ES-I3 (cell line): ENCODE data around the gene PTPN4.

Experiments
- H3K36me3 ChIP-seq: 2 replicates; pipeline ENCODE4 v1.6.1; 2013; ENCODE audit warnings: mild to moderate bottlenecking, low read length, control low read depth, moderate library complexity; ENCODE audit not compliant: insufficient read depth
- H3K4me1 ChIP-seq: 2 replicates; pipeline ENCODE4 v1.6.1; 2013; ENCODE audit warnings: mild to moderate bottlenecking, control low read depth, low read length; ENCODE audit not compliant: insufficient read depth
- H3K9ac ChIP-seq: 2 replicates; pipeline ENCODE4 v1.6.1; 2013; ENCODE audit warnings: low read depth, mild to moderate bottlenecking, low read length, moderate library complexity
- H3K9me3 ChIP-seq: 2 replicates; pipeline ENCODE4 v1.6.1; 2013; ENCODE audit warnings: mild to moderate bottlenecking, low read length, moderate library complexity; ENCODE audit not compliant: control insufficient read depth, insufficient read depth

The PTPN4 gene

DNA sequence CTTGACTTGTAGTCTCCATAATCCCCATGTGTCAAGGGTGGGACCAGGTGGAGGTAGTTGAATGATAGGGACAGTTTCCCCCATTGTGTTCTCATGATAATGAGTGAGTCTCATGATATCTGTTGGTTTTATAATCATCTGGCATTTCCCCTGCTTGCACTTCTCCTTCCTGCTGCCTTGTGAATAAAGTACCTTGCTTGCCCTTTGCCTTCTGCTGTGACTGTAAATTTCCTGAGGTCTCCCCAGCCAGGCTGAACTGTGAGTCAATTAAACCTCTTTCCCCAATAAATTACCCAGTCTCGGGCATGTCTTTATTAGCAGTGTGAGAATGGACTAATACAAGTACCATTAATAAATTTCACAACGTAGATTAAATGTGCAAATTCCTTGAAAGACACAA lies 150.8 kb downstream of the PTPN4 start:
- H3K36me3 ChIP-seq, result no peaks in the 10 kb centered on the region
- H3K9ac ChIP-seq, result no peak overlapping the region
- no peaks in the 10 kb centered on the region for H3K9me3 ChIP-seq
- no peaks in the 10 kb centered on the region for H3K4me1 ChIP-seq

DNA sequence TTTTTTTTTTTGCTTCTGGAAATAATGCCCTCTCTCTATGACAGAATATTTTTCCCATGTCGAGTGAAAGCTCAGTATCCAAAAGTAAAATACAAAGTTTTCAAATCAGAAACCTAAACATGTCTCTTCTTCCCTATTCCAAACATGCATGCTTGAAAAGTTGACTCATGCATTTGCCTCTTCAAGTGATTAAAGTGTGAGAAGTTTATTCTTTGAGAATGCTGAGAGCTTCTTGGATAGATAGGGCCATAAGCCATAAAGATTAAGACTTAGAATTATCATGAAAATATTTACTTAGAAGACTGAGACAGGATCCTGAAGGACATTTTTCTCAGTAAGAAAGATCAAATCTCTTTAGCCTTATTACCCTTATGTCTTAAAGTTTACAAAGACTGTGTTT lies 154.5 kb downstream of the PTPN4 start:
- Histone ChIP-seq H3K36me3 (no peaks in the 10 kb centered on the region), H3K9ac (no peak overlapping the region), H3K4me1 (no peaks in the 10 kb centered on the region), H3K9me3 (no peaks in the 10 kb centered on the region)

DNA sequence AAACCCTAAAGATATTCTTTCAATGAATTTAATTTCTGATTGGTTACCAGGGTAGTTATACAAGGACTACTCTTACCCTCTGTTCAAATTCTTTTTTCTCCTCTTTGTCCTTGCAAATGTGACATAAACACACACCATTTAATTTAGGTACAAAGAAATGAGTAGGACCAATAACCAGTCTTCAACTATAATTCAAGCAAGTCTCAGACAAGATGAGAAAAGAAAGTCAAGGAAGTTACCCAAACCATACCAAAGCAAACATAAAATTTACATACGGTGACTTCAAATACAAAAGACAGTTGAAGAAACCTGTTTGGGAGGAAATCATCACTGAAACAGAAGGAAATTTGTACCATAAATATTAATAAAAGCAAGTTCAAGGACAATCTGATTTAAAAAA lies 162.1 kb downstream of the PTPN4 start:
- H3K4me1 ChIP-seq, result no peaks in the 10 kb centered on the region
- no peaks in the 10 kb centered on the region for H3K36me3 ChIP-seq
- no peak overlapping the region for H3K9ac ChIP-seq
- H3K9me3 ChIP-seq, result no peaks in the 10 kb centered on the region

DNA sequence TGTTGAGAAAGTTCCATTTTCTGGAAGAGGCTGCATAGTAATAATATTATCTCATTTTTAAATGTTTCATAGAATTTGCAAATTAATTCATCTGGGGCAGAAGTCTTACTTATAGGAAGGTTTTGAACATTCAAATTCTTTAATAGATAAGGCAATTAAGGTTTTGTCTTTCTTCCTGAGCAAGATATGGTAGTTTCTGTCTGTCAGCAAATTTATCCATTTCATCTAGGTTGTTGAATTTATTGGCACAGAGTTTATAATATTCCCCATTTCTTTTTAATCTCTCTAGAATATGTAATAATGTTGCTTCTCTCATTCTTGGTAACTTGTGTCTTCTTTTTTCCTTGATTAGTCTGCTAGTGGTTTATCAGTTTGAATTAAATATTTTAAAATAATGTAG lies 163.0 kb downstream of the PTPN4 start:
- no peak overlapping the region for H3K9ac ChIP-seq
- H3K4me1 ChIP-seq, result no peaks in the 10 kb centered on the region
- H3K36me3 ChIP-seq, result no peaks in the 10 kb centered on the region
- no peaks in the 10 kb centered on the region for H3K9me3 ChIP-seq

DNA sequence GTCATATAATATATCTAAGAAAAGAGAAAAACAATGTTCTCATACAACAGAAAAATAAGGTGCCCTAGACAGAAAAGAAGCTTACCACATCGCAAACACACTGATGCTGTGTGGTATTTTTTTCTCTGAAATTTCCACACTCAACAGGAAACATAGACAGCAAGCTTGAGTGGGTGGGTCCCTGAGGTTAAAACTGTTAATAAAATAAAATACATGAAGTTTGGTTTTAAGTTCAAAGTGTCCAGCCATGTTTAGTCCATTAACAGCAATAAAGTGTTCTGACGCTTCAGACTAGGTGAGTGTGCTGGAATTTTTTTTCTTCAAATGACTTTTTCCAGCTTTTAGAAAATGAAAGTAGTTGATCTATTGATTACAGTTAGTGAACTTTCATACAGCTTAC lies 169.8 kb downstream of the PTPN4 start:
- H3K36me3 ChIP-seq, result no peaks in the 10 kb centered on the region
- no peak overlapping the region for H3K9ac ChIP-seq
- no peaks in the 10 kb centered on the region for H3K9me3 ChIP-seq
- H3K4me1 ChIP-seq, result no peaks in the 10 kb centered on the region

DNA sequence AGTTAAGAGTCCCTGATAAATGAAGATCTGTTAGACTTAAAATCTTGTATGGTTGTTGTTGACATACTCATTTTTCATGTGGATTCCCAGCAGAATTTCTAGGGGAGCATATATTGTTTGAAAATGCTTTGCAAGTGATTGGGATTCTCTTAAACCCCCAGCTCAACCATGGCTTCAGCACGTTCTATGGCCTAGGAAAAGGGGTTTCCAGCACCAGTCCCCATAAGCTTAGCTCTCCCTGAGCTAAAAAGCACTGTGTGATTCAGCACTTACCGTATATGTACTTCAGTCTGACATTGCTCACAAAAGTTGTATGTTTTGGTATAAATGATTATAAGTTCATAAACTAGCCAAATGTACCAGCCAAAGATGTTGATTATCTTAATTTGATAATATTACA lies 173.1 kb downstream of the PTPN4 start:
- H3K4me1 ChIP-seq, result no peaks in the 10 kb centered on the region
- no peak overlapping the region for H3K9ac ChIP-seq
- H3K36me3 ChIP-seq, result no peaks in the 10 kb centered on the region
- H3K9me3 ChIP-seq, result no peaks in the 10 kb centered on the region

DNA sequence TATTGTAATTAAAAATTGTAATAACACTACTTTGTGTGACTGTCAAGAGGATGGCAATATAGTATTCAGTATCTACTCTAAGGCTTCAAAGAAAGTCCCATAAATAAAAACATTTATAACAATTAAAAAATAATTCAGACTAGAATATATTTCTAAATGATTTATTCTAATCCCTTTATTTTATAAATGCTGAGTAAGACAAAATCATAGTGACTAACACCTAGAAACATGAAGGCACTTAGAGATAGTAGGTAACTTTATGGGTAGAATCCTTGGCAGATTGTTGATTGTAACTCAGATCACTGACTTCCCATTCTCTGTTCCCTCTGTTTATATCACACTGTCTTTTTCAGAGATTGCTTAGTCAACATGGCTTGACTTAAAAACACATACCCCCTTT lies 174.6 kb downstream of the PTPN4 start:
- Histone ChIP-seq H3K36me3 (no peaks in the 10 kb centered on the region), H3K4me1 (no peaks in the 10 kb centered on the region), H3K9ac (no peak overlapping the region), H3K9me3 (no peaks in the 10 kb centered on the region)

DNA sequence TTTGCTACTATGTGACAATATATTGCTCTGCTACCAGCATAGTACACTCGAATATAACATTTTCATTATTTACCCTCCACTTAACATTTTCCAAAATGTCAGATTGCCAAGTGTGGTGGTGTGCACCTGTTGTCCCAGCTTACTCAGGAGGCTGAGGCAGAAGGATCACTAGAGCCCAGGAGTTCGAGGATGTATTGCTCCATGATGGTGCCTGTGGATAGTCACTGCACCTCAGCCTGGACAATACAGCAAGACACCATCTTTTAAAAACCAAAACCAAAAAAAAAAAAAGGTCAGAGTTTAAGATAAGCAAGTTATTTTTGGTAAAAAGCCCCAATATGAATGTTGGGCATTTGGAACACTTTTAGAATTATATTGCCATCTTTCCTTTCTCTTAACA lies 178.0 kb downstream of the PTPN4 start:
- H3K36me3 ChIP-seq, result no peaks in the 10 kb centered on the region
- H3K4me1 ChIP-seq, result no peaks in the 10 kb centered on the region
- no peak overlapping the region for H3K9ac ChIP-seq
- H3K9me3 ChIP-seq, result no peaks in the 10 kb centered on the region

DNA sequence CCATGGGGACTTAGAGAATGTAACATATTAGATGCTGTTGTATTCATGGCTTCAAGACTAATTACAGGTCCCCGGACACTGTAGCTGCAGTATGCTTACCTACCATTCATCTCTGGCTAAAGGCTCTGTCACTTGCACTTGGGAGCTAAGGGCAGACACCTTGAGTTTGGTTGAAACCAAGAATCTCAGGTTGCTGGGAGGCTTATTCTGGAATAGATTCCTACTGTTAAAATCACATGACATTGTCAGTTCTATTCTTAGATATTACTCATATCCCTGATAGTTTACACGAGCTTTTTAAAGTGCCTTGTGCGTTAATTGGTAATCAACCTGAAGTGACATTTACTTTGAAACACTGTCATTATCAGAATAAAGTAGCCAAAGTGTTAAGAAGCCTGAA lies 180.2 kb downstream of the PTPN4 start:
- no peak overlapping the region for H3K9ac ChIP-seq
- no peaks in the 10 kb centered on the region for H3K9me3 ChIP-seq
- H3K4me1 ChIP-seq, result no peaks in the 10 kb centered on the region
- no peaks in the 10 kb centered on the region for H3K36me3 ChIP-seq

DNA sequence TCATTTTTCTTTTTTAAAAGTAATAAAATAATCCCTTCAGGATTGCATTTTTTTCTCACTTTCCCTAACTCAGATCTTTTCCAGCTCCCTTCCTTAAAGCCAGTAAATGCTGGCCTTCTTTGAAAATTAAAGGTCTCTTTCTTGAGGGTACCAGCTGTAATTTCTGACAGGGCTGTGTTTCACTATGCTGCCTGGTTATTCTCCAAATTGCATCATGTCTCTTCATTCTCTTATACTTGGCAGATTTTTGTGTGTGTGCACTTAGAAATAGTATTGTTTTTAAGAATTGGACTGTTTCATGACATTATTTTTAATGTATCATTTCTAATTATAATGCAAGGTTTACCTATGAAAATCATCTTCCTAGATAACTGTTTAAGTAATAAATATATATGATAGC lies 181.1 kb downstream of the PTPN4 start:
- no peak overlapping the region for H3K9ac ChIP-seq
- H3K4me1 ChIP-seq, result no peaks in the 10 kb centered on the region
- no peaks in the 10 kb centered on the region for H3K36me3 ChIP-seq
- H3K9me3 ChIP-seq, result no peaks in the 10 kb centered on the region

DNA sequence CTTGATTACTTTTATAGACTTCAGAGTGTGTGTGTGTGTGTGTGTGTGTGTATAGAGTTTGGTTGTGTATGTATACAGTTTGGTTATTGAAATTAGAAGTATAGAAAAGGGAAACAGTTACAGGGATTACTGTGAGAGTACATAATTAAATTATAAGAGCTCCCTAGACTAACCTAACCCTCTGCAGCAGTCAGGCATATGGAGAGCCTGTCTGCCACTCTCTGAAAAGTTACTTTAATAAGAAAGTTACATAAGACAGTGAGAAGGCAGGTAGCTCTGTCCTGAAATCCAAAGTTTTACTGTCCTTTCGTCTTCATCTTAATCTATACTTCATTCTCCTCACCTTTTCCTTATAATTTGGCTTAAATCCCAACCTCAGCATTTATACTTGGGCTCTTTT lies 181.7 kb downstream of the PTPN4 start:
- H3K9ac ChIP-seq, result no peak overlapping the region
- H3K36me3 ChIP-seq, result no peaks in the 10 kb centered on the region

DNA sequence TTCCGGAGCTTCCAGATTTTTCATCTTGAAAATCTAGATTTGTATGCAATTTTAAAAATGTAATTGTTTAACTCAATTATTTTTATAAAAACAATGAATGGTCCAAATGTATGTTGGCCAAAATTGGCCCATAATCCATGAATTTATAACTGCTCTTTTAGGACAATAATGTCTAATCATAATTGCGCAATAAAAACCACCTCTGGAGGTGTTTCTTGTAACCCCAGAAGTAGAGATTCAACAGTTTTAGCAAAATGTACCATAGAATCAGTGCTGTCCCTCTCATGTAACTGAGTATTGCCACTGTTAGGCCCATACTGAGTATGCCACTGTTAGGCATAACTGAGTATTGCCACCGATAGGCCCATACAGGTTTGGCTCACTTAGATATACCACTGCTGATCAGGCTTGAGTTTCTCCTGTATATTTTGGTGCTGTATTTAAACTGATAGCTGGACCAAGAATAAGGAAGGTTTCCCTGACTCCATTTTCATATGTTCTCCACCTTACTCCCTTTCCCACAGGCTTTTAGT lies 182.3 kb downstream of the PTPN4 start:
- Histone ChIP-seq H3K4me1 (no peaks in the 10 kb centered on the region), H3K36me3 (no peaks in the 10 kb centered on the region), H3K9ac (no peak overlapping the region), H3K9me3 (no peaks in the 10 kb centered on the region)

More for the DNA sequence above, 181.7 kb downstream of the PTPN4 start:
- no peaks in the 10 kb centered on the region for H3K4me1 ChIP-seq
- H3K9me3 ChIP-seq, result no peaks in the 10 kb centered on the region

DNA sequence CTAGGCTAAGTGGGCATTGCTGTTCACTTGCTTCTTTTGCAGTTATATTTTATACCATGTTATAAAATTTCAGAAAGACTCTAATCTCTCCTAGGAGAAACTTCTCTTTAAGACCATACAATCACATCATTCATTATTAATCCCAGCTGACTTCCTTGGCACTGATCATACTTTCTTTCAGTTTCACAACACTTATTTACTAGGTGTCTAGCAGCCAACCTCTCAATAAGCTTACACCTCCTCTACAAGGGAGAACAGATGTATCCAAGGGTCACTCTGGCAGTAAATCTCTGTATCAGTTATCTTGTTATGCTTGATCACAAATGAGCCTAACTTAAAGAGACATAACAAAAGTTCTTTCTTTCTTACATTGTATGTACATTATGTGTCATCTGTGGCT lies 183.3 kb downstream of the PTPN4 start:
- no peaks in the 10 kb centered on the region for H3K9me3 ChIP-seq
- H3K36me3 ChIP-seq, result no peaks in the 10 kb centered on the region
- H3K4me1 ChIP-seq, result no peaks in the 10 kb centered on the region
- no peak overlapping the region for H3K9ac ChIP-seq

DNA sequence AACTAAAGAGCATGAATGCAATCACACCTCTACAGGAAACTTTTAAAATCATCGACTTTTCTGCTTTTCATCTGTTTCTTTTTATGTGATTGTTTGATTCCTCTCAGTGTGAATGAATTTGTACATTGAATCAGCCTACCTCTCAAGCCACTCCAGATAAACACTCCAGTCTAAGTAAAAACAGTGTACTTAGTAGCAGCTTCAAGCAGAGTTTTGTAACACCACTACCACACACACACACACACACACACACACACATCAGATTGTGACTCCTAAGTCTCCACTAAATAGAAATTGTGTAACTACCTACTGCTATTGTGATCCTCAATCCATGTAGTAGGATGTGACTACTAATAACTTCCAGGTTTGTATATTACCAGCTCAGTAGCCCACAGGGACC lies 187.8 kb downstream of the PTPN4 start:
- no peaks in the 10 kb centered on the region; the same call in 1 of the 2 replicates for H3K36me3 ChIP-seq
- H3K4me1 ChIP-seq, result no peaks in the 10 kb centered on the region
- no peak overlapping the region for H3K9ac ChIP-seq
- H3K9me3 ChIP-seq, result no peaks in the 10 kb centered on the region

DNA sequence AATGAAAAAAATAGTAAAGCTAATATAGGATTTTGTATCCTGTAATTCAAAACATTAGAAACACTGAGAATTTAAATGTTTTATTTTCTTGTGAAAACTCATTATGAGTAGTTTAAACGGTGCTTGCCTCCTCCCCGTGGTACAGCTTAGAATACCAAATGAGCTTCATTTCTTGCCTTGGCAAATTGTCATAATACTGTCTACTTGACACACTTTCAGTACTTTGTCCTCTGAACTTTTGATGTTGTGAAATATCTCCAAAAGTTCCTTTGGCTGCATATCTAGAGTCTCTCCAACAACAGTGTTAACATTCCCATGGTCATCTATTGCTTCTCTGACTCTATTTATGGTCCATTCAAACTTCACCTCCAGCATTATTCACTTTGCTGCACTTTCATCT lies 191.2 kb downstream of the PTPN4 start:
- H3K36me3 ChIP-seq, result no peaks in the 10 kb centered on the region; the same call in 1 of the 2 replicates
- peaks cover 1% of the 10 kb centered on the region; the same call in 1 of the 2 replicates for H3K9me3 ChIP-seq
- H3K9ac ChIP-seq, result no peak overlapping the region
- H3K4me1 ChIP-seq, result no peaks in the 10 kb centered on the region
